ENCODE results near the gene PCGF6.
"Not testable (repeated sequence)": the region's sequence is repeated elsewhere in the genome, so short reads cannot be mapped to it uniquely, and the experiment has no call there.

Gene PCGF6

DNA sequence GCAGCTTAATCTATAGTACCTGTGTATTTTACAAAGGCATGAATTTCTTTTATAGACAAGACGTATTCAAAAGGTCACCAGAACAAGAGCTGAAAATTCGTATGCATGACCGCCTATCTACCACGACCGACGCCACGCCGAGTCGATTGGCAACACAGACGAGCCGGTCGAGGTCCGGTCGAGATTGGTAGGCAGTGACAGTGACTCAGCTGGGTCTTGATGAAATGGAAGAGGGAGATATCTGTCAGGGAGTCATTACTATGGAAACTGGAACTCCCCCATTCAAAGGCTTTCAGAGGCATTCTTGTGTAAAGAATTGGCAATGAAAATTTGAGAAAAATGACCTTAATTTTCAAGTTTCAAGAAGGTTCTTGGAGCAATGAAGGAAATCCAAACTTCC is 43.2 kb upstream of the PCGF6 start:
- no peaks in the 10 kb centered on the region for H3K27me3 Mint-ChIP-seq (ENCODE audit: low read depth)
- H3K27ac Mint-ChIP-seq: peak overlapping the region; percentile 31 to 55 (median 34)
- no peaks in the 10 kb centered on the region for H3K9me3 Mint-ChIP-seq
- peaks cover 38% of the 10 kb centered on the region for H3K36me3 Mint-ChIP-seq (ENCODE audit: low read depth)
- H3K4me3 Mint-ChIP-seq: peak overlapping the region; percentile 97 to 99 (median 99)
- H3K4me1 Mint-ChIP-seq: peaks cover 52% of the 10 kb centered on the region
- TF ChIP-seq, protein P1, sequence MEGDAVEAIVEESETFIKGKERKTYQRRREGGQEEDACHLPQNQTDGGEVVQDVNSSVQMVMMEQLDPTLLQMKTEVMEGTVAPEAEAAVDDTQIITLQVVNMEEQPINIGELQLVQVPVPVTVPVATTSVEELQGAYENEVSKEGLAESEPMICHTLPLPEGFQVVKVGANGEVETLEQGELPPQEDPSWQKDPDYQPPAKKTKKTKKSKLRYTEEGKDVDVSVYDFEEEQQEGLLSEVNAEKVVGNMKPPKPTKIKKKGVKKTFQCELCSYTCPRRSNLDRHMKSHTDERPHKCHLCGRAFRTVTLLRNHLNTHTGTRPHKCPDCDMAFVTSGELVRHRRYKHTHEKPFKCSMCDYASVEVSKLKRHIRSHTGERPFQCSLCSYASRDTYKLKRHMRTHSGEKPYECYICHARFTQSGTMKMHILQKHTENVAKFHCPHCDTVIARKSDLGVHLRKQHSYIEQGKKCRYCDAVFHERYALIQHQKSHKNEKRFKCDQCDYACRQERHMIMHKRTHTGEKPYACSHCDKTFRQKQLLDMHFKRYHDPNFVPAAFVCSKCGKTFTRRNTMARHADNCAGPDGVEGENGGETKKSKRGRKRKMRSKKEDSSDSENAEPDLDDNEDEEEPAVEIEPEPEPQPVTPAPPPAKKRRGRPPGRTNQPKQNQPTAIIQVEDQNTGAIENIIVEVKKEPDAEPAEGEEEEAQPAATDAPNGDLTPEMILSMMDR (IDR thresholded peaks at IDR 0.05; ENCODE audit: unreplicated experiment in 3 of 3): no peak

DNA sequence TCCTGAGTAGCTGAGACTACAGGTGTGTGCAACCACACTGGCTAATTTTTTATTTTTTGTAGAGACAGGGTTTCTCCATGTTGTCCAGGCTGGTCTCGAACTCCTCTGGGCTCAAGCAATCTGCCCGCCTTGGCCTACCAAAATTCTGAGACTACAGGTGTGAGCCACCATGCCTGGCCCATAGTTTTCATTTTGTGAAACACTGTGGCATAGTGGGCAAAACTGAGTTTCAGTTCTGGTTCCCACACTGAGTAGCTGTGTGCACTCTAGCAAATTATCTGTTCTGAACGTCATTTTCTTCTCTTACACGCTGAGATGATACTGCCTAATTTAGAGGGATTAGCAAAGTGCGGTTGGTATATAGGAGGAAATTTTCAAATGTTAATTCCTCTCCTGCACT is 31.8 kb upstream of the PCGF6 start:
- Mint-ChIP-seq H3K9me3 (no peaks in the 10 kb centered on the region), H3K36me3 (ENCODE audit: low read depth) (peaks cover 45% of the 10 kb centered on the region), H3K27me3 (ENCODE audit: low read depth) (no peaks in the 10 kb centered on the region), H3K4me1 (no peaks in the 10 kb centered on the region), H3K4me3 (no peak overlapping the region), H3K27ac (no peak overlapping the region)
- TF ChIP-seq, protein P1 (IDR thresholded peaks at IDR 0.05; ENCODE audit: unreplicated experiment in 3 of 3): no peak

DNA sequence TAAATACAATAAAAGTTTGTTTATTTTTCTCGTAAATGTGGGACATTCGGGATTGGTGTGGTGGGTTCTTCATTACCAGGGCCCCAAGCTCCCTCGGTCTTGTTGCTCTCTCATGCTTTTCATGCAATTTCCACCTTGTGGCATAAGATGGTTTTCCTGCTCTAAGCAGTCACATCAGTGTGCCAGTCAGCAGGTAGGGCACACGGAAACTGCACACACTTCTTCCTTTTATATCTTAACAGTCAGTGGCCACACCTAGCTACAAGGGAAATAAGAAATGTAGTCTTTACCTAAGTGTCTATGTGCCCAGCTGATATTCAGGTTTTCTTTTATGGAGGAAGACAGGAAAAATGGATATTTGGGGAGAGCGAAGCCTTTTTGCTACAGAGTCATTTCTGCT is 23.3 kb upstream of the PCGF6 start:
- H3K9me3 Mint-ChIP-seq: no peaks in the 10 kb centered on the region
- peaks cover 5% of the 10 kb centered on the region for H3K4me1 Mint-ChIP-seq
- peaks cover 37% of the 10 kb centered on the region for H3K36me3 Mint-ChIP-seq (ENCODE audit: low read depth)
- no peak overlapping the region for H3K27ac Mint-ChIP-seq
- H3K4me3 Mint-ChIP-seq: no peak overlapping the region
- TF ChIP-seq, protein P1 (IDR thresholded peaks at IDR 0.05; ENCODE audit: unreplicated experiment in 3 of 3): no peak
- no peaks in the 10 kb centered on the region for H3K27me3 Mint-ChIP-seq (ENCODE audit: low read depth)

DNA sequence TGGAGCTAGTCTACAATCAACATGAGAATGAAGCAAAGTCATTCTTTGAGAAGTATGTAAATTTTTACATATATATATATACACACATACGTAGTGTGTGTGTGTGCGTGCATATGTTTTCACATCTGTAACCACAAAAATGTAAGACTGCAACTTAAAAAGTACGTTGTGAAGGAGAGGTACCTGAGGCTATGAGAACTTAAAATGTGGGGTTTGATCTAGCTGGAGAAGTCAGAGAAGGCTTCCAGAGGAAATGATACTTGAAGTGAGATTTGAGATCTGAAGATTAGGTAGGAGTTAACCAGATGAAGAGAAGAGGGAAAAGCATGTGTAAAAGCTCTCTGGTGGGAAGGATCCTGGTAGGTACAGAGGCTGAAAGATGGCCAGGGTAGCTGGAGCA is 22.6 kb upstream of the PCGF6 start:
- Mint-ChIP-seq H3K4me1 (peaks cover 8% of the 10 kb centered on the region), H3K4me3 (no peak overlapping the region), H3K27me3 (ENCODE audit: low read depth) (no peaks in the 10 kb centered on the region), H3K27ac (no peak overlapping the region), H3K36me3 (ENCODE audit: low read depth) (peaks cover 34% of the 10 kb centered on the region), H3K9me3 (no peaks in the 10 kb centered on the region)
- TF ChIP-seq, protein P1 (IDR thresholded peaks at IDR 0.05; ENCODE audit: unreplicated experiment in 3 of 3): no peak

DNA sequence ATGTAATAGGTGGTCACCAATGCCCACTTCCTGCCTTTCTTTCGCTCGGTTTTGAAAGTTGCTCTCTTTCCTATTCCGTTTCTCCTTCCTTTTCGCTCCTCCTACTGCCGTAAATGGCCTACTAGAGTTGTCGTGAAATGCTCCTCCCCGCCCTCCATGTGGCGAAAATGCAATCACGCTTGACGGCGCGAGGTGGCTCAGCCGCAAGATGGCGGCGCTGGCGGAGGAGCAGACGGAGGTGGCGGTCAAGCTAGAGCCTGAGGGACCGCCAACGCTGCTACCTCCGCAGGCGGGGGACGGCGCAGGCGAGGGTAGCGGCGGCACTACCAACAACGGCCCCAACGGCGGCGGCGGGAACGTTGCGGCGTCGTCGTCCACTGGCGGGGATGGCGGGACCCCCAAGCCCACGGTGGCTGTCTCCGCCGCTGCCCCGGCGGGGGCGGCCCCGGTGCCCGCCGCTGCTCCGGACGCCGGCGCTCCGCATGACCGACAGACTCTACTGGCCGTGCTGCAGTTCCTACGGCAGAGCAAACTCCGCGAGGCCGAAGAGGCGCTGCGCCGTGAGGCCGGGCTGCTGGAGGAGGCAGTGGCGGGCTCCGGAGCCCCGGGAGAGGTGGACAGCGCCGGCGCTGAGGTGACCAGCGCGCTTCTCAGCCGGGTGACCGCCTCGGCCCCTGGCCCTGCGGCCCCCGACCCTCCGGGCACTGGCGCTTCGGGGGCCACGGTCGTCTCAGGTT is 17.0 kb upstream of the PCGF6 start, which contains the start of gene TAF5:
Gene TAF5, plus strand, starts transcription at position 195 of the 737 bp plus-strand sequence. Its CDS starts 14 bp downstream, at position 209.
- Mint-ChIP-seq H3K27me3 (ENCODE audit: low read depth) (no peaks in the 10 kb centered on the region), H3K36me3 (ENCODE audit: low read depth) (no peaks in the 10 kb centered on the region), H3K4me3 (peak within 1 kb of the TSS; percentile 90 to 95 (median 92)), H3K4me1 (peaks cover 10% of the 10 kb centered on the region), H3K27ac (peak within 1 kb of the TSS; percentile 72 to 94 (median 81)), H3K9me3 (no peaks in the 10 kb centered on the region)
- TF ChIP-seq, protein P1 (IDR thresholded peaks at IDR 0.05; ENCODE audit: unreplicated experiment in 3 of 3): no peak

DNA sequence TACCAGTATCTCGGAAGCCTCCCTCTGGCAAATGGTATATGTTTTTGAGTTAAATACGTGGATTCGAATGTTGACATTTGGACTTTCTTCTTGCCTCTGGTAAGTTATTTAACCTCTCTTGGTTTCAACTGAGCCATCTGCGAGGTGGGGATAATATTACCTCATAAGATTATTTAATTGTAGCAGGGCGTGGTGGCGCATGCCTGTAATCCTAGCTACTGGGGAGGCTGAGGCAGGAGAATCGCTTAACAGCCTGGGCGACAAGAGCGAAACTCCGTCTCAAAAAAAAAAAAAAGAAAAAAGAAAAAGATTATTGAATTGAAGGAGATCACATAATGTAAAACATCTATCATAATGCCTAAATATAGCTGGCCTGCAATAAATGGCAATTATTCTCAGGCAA is 16.4 kb upstream of the PCGF6 start:
- H3K27me3 Mint-ChIP-seq (ENCODE audit: low read depth): no peaks in the 10 kb centered on the region
- H3K27ac Mint-ChIP-seq: peak overlapping the region; percentile 72 to 94 (median 81)
- TF ChIP-seq, protein P1 (IDR thresholded peaks at IDR 0.05; ENCODE audit: unreplicated experiment in 3 of 3): no peak
- H3K4me1 Mint-ChIP-seq: peaks cover 10% of the 10 kb centered on the region
- no peaks in the 10 kb centered on the region for H3K9me3 Mint-ChIP-seq
- H3K4me3 Mint-ChIP-seq: peak overlapping the region; percentile 90 to 95 (median 92)
- H3K36me3 Mint-ChIP-seq (ENCODE audit: low read depth): no peaks in the 10 kb centered on the region

DNA sequence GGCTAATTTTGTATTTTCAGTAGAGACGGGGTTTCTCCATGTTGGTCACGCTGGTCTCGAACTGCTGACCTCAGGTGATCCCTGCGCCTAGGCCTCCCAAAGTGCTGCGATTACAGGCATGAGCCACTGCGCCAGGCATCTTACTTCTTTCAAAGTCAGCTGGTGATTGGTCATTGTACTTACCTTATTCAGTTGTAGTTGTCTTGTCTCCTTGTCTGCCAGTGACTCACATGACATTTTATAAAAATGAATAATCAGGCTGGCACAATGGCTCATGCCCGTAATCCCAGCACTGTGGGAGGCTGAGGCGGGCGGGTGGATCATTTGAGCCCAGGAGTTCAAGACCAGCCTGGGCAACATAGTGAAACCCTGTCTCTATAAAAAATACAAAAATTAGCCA is 9.9 kb upstream of the PCGF6 start:
- H3K27ac Mint-ChIP-seq; H3K36me3 Mint-ChIP-seq (ENCODE audit: low read depth); H3K4me1 Mint-ChIP-seq; H3K9me3 Mint-ChIP-seq; H3K4me3 Mint-ChIP-seq; H3K27me3 Mint-ChIP-seq (ENCODE audit: low read depth): not testable (repeated sequence)

DNA sequence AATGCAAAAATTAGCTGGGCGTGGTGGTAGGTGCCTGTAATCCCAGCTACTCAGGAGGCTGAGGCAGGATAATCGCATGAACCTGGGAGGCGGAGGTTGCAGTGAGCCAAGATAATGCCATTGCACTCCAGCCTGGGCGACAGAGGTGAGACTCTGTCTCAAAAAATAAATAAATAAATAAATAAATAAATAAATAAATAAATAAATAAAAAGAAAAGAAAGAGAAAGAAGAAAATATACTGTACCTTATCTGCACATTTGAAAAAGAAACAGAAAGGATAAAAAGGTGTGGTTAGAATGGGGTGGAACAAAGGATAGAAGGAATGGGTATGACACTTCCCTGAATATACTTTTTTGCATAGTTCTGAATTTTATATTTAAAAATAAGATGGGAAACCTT is 8.6 kb upstream of the PCGF6 start:
- not testable (repeated sequence) for H3K27me3 Mint-ChIP-seq (ENCODE audit: low read depth); H3K36me3 Mint-ChIP-seq (ENCODE audit: low read depth)

More for the DNA sequence above, 8.6 kb upstream of the PCGF6 start:
- H3K4me3 Mint-ChIP-seq, H3K27ac Mint-ChIP-seq, H3K4me1 Mint-ChIP-seq, H3K9me3 Mint-ChIP-seq: not testable (repeated sequence)
